DOHH2 (cell line): ENCODE data around the gene OLFML3.

Experiments used
- CTCF ChIP-seq: fragments of 200-600 bp; sonication (generic); IDR thresholded peaks from one replicate; pipeline ENCODE4 v1.5.1; 2014; ENCODE audit warnings: antibody characterized with exemption, mild to moderate bottlenecking, low read depth, low read length; ENCODE audit not compliant: poor library complexity, severe bottlenecking
- EZH2phosphoT487 ChIP-seq: fragments of 200-600 bp; sonication (generic); IDR thresholded peaks from 2 replicates; pipeline ENCODE4 v1.6.1; 2017; ENCODE audit warnings: borderline replicate concordance, mild to moderate bottlenecking, antibody characterized with exemption, low read length, moderate library complexity, mixed read lengths

GRCh38 chr1:113972954-113973353 is 6.3 kb upstream of the OLFML3 start:
- TF ChIP-seq CTCF (no peak), EZH2phosphoT487 (no peak)
